Adipocyte (in vitro differentiated cells): ENCODE measurements around the gene THRAP3.

Experiments
- DNase-seq: peaks from one replicate; pipeline ENCODE4 v3.0.0-alpha.2; 2015; ENCODE audit warnings: low read depth
- H3K27me3 ChIP-seq: replicated peaks from 2 replicates; pipeline ENCODE4 v1.7.0; 2013; ENCODE audit warnings: mild to moderate bottlenecking, low read length, moderate library complexity; ENCODE audit not compliant: control insufficient read depth, insufficient read depth
- H3K36me3 ChIP-seq: 2 replicates; pipeline ENCODE4 v1.7.0; 2013; ENCODE audit warnings: low read length, mild to moderate bottlenecking, moderate library complexity; ENCODE audit not compliant: control insufficient read depth, insufficient read depth, severe bottlenecking
- H3K4me1 ChIP-seq: 2 replicates; pipeline ENCODE4 v1.7.0; 2013; ENCODE audit warnings: mild to moderate bottlenecking, low read length, moderate library complexity; ENCODE audit not compliant: control insufficient read depth, insufficient read depth
- H3K4me3 ChIP-seq: 2 replicates; pipeline ENCODE4 v1.7.0; 2013; ENCODE audit warnings: mild to moderate bottlenecking, low read length, moderate library complexity
- H3K9ac ChIP-seq: 2 replicates; pipeline ENCODE4 v1.7.0; 2013; ENCODE audit warnings: mild to moderate bottlenecking, low read length, moderate library complexity
- H3K9me3 ChIP-seq: 2 replicates; pipeline ENCODE4 v1.7.0; 2013; ENCODE audit warnings: mild to moderate bottlenecking, low read length, moderate library complexity; ENCODE audit not compliant: control insufficient read depth

The THRAP3 gene

GRCh38 chr1:36350659-36351226 lies 126.5 kb downstream of the THRAP3 start:
- peak; percentile 89 for DNase-seq
- Histone ChIP-seq H3K9ac (peak overlapping the region; percentile 75), H3K36me3 (peaks cover 56% of the 10 kb centered on the region), H3K4me1 (peaks cover 44% of the 10 kb centered on the region), H3K4me3 (peak overlapping the region; percentile 48), H3K9me3 (no peaks in the 10 kb centered on the region), H3K27me3 (no peaks in the 10 kb centered on the region)

- H3K27me3 ChIP-seq = no peaks in the 10 kb centered on the region
- H3K36me3 ChIP-seq = peaks cover 53% of the 10 kb centered on the region
- H3K9ac ChIP-seq = peak overlapping the region; percentile 75
- no peaks in the 10 kb centered on the region for H3K9me3 ChIP-seq
- peaks cover 44% of the 10 kb centered on the region for H3K4me1 ChIP-seq
- H3K4me3 ChIP-seq = peak overlapping the region; percentile 48
- peak; percentile 85 for DNase-seq
Measured at GRCh38 chr1:36351227-36351977, 127.2 kb downstream of the THRAP3 start.

- H3K4me1 ChIP-seq = peaks cover 44% of the 10 kb centered on the region
- H3K9me3 ChIP-seq = no peaks in the 10 kb centered on the region
- no peak for DNase-seq
- no peak overlapping the region for H3K4me3 ChIP-seq
- no peaks in the 10 kb centered on the region for H3K27me3 ChIP-seq
- H3K36me3 ChIP-seq = peaks cover 50% of the 10 kb centered on the region
- peak overlapping the region; percentile 75 for H3K9ac ChIP-seq
Measured at GRCh38 chr1:36352125-36352909, 128.1 kb downstream of the THRAP3 start.

GRCh38 chr1:36352910-36353878 lies 129.0 kb downstream of the THRAP3 start:
- peak; percentile 54 for DNase-seq
- H3K9ac ChIP-seq = no peak overlapping the region
- no peaks in the 10 kb centered on the region for H3K9me3 ChIP-seq
- no peak overlapping the region for H3K4me3 ChIP-seq
- no peaks in the 10 kb centered on the region for H3K27me3 ChIP-seq
- peaks cover 44% of the 10 kb centered on the region for H3K4me1 ChIP-seq
- H3K36me3 ChIP-seq = peaks cover 51% of the 10 kb centered on the region

- no peak for DNase-seq
- Histone ChIP-seq H3K27me3 (no peaks in the 10 kb centered on the region), H3K36me3 (peaks cover 51% of the 10 kb centered on the region), H3K9ac (no peak overlapping the region), H3K4me1 (peaks cover 39% of the 10 kb centered on the region), H3K4me3 (no peak overlapping the region), H3K9me3 (no peaks in the 10 kb centered on the region)
Measured at GRCh38 chr1:36354486-36354885, 130.2 kb downstream of the THRAP3 start.
